Testis (tissue), 2 donors: ENCODE results near the gene EMILIN3.

Experiments
- POLR2A ChIP-seq: fragments of 450-650 bp; IDR thresholded peaks from one replicate; pipeline ENCODE4 v1.6.1; 2017; ENCODE audit warnings: antibody characterized with exemption, mild to moderate bottlenecking, moderate library complexity
- TF ChIP-seq, protein P1 (sequence below), 3 experiments: fragments of 450-650 bp in 2 of 3; fragments of 200-600 bp in 1 of 3; sonication (generic) in 1 of 3; IDR thresholded peaks; one replicate each; pipeline ENCODE4 v1.5.1; 2016 to 2019; ENCODE audit warnings: antibody characterized with exemption in 3 of 3, mild to moderate bottlenecking in 2 of 3, moderate library complexity in 1 of 3

DNA sequence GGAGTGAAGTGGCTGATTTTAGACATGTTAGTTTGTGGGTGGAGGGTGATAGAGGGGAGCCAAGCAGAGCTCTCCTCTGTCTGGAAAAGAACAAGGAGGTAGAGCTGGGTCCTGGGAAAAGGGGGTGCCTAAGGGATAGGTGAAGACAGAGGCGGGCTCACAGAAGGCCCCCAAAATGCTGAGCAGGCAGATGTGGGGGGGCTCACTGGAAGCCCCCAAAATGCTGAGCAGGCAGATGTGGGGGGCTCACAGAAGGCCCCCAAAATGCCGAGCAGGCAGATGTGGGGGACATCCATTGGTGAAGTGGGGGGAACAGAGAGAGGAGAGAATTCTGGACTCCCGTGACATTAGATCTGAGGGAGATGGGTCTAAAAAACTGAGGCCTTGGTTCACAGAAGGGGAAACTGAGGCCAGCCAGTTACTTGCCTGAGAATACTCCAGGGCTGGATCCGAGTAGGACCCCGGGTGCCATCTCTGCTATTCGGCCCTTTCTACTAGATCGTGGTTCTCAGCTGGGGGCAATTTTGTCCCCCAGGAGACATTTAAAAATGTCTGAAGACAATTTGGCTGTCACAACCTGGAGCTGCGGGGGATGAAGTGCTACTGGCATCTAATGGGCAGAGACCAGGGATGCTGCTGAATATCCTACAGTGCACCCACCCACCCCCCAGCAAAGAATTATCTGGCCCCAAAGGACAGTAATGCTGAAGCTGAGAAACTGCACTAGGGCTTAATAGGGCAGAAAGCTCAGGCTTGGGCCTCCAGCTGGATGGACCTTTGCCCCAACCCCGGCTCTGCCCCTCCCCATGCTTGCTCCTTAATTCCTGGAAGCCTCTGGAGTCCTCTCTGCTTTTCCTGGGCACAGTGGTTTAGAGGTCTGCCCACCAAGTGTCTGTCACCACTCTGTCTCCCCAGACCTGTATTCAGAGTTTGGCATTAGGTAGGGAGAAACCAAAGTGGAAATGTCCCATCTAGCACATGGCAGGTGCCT is 23.8 kb downstream of the EMILIN3 start:
- no peak for TF ChIP-seq POLR2A
- TF ChIP-seq, protein P1, sequence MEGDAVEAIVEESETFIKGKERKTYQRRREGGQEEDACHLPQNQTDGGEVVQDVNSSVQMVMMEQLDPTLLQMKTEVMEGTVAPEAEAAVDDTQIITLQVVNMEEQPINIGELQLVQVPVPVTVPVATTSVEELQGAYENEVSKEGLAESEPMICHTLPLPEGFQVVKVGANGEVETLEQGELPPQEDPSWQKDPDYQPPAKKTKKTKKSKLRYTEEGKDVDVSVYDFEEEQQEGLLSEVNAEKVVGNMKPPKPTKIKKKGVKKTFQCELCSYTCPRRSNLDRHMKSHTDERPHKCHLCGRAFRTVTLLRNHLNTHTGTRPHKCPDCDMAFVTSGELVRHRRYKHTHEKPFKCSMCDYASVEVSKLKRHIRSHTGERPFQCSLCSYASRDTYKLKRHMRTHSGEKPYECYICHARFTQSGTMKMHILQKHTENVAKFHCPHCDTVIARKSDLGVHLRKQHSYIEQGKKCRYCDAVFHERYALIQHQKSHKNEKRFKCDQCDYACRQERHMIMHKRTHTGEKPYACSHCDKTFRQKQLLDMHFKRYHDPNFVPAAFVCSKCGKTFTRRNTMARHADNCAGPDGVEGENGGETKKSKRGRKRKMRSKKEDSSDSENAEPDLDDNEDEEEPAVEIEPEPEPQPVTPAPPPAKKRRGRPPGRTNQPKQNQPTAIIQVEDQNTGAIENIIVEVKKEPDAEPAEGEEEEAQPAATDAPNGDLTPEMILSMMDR (IDR thresholded peaks at IDR 0.05): no peak
